NCI-H460 (cell line): ENCODE measurements around the gene RASSF1. TPM values are rescaled to one million over a fixed set of nuclear protein-coding genes. Genes with fewer than 3 reads are reported as not detected.

Source experiments
- DNase-seq: peaks from one replicate; pipeline ENCODE4 v3.0.0-alpha.2; 2016; ENCODE audit warnings: low read depth; ENCODE audit errors: extremely low read depth
- total RNA-seq: library from RNA; depleted of rRNA; stranded (reverse); fragments of >200 nt; shearing (Covaris generic); gene quantifications from 2 replicates; pipeline ENCODE4 v1.2.3, GENCODE V29; 2014

RASSF1 gene
- total RNA-seq, 1 experiment from 2014 or later, result 8.9 TPM

DNA sequence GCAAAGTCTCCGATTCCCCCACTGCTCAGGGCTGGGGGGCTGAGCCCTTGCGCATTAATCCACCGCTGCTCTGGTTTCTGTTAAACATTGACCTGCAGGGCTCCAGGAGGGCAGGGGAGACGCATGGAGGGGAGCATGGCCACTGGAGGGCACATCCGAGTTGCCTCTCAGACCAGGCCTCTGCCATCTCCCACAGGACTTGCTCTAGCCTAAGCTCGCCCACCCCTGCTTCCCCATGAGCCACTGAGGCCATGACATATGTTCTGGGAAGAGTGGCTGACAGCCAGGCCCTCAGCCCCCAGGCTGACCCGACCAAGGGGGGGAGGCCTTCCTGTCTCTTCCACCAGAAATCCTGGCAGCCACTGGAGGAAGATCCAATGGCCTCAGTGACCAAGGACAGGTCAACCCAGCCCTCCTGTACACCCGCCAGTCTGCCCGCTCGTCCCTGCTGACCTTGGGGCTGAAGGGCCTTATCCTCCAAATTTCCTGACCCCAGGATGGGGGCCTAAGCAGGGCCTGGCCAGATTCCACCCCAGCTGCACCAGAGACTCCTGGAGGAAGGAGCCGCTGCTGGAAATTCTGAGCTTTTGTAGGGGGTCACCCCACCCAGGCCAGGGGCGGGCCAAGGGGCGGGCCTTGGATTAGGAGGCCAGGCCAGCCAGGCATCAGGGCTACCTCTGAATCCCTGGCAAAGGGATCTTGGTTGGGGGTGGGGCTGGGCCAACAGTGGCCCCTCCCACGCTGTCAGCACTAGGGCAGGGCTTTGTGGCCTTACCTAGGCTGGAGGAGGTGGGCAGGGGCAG lies 37.4 kb downstream of the RASSF1 start, which contains the start of gene HYAL1:
TSS of gene HYAL1 (minus strand) at position 562 of the 803 bp plus-strand sequence. CDS start 618 bp downstream, outside the sequence.
- DNase-seq, result no peak

GRCh38 chr3:50302095-50303012 lies 38.3 kb downstream of the RASSF1 start:
- no peak for DNase-seq

- no peak for DNase-seq
Observed at GRCh38 chr3:50300681-50301254, 39.9 kb downstream of the RASSF1 start.

- DNase-seq, result peak; percentile 52
Observed at GRCh38 chr3:50299929-50300680, 40.5 kb downstream of the RASSF1 start.

DNA sequence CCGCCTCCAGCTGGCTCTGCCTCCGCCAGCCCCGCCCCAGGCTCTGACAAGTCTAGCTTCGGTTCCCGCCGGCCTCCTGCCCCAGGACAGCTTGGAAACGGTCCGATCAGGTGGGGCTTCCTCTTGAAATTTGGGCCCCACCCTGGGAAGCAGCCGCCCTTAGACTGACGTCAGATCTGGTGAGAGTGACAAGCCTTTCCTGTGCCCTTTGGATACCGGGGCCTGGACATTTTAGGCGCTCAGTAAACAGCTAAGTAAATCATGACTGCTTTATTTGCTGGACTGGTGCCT lies 41.1 kb downstream of the RASSF1 start:
- DNase-seq, result no peak

- peak; percentile 98 for DNase-seq
Observed at GRCh38 chr3:50298836-50299637, 41.6 kb downstream of the RASSF1 start, which contains the start of the genes HYAL3 and NAA80. Gene HYAL3 (minus strand): TSS chr3:50299405. CDS start chr3:50295602, 3,803 bp downstream. Gene NAA80 (minus strand): TSS chr3:50299405. CDS start chr3:50297463, 1,942 bp downstream.

DNA sequence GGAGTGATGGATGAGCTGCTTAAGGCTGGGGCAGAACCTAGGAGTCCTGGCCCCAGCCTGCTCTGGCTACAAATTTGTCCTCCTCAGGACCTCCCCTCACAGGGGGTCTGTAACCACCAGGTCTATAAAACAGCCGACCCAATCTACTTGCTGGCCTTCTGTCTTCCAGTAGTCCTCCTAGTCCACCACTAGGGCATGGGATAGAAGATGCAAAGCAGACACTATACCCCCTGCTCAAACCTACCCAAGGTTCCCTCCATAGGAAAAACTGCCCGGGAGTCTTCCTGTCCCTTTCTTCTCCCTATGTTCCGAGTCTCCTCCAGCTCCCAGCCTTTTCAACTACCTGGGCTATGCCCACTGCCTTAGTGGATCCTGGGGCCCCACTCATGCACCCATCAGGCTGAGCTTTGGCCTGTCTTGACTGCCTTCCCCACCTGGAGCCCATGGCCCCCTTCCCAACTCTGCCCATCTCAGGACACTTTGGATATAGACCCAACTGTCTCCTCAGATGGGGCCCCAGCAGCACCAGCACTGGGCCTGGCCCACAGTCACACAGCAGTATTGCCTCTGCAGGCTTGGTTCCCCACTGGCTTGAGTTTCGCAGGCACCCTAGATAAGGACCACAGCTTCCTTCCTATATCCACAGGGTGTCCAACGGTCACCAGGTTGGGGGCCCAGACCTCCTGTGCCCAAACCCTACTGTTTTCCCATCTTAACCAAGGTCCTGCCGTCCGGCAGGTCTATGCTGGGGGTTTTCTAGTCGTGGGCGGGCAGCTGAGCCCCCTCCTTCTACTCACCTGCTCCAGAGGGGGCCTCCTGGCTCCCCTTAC lies 42.5 kb downstream of the RASSF1 start:
- no peak for DNase-seq

DNA sequence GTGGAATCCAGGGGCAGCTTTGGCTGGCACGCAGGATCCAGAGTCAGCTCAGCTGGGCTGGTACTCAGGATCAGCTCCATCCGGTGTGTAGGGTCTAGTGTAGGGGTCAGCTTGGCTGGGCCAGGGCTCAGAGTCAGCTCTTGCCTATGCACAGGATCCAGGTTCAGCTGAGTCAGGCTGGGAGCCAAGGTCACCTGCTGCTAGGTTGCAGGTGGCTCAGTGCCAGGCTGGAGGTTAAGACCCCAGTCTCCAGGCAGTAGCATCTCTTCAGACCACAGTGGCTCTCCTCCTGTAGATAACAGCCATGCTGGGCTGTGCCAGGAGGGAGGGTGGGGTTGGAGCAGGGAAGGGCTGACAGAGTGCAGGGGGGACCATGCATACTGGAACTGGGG lies 43.3 kb downstream of the RASSF1 start:
- DNase-seq, result no peak

GRCh38 chr3:50296721-50297383 lies 43.8 kb downstream of the RASSF1 start:
- DNase-seq, result no peak

- no peak for DNase-seq
Observed at GRCh38 chr3:50295553-50296431, 44.8 kb downstream of the RASSF1 start.

DNA sequence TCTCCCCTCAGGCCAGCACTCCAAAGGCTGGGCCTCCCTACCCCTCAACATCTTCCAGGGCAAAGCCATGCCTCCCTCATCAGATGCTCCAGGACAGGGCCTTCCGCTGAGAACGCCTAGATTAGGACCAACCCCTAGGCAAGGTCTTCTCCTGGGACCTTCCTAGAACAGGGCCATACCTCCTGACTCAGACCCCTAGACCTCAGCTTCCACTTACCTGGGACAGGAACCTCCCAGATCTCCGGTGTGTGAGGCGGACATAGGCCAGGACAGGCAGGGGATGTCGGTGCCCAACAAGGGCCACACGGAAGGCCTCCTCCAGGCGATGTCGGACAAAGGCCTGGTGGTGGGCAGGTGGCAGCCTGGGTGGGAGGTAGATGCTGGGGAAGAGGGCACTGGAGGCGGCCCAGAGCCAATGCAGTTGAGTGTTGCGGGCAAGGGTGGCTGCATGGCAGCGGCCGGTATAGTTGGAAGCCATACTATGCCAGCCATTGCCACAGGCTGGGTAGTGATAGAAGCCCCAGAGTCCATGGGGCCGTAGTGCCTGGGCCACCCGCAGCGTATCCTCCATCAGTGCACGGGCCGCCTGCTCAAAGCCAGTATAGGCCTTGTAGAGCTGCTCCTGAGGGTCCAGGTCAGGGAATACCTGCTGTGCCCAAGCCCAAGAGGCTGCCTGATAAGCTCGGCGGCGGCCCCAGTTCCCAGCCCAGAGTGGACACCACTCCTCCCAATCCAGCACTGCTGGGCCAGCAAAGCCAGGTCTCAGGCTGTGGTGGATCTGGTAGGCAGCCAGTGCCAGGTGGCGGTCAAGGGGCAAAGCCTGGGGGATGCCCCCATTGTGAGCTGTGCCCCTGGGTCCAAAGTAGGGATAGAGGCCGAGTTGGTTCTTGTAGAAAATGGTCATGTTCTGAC lies 45.9 kb downstream of the RASSF1 start:
- DNase-seq, result no peak

DNA sequence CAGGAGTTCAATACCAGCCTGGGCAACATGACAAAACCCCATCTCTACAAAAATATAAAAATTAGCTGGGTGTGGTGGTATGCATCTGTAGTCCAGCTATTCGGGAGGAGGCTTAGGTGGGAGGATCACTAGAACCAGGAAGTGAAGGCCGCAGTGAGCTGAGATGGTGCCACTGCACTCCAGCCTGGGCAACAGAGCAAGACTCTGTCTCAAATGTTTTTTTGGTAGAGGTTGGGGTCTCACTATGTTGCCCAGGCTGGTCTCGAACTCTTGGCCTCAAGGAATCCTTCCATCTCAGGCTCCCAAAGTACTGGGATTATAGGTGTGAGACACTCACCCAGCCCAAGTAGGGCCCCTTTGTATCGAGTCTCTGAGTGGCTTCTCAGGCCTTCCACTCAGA lies 46.5 kb downstream of the RASSF1 start:
- DNase-seq, result no peak

GRCh38 chr3:50293079-50293801 lies 47.4 kb downstream of the RASSF1 start:
- no peak for DNase-seq

- peak; percentile 94 for DNase-seq
Observed at GRCh38 chr3:50292159-50293078, 48.2 kb downstream of the RASSF1 start, which contains the start of gene IFRD2. Gene IFRD2 (minus strand): TSS chr3:50292429. CDS start chr3:50292274, 155 bp downstream.
